C4-2B (cell line): Measurements from ENCODE around the gene PDE6G.

Source experiments
- ZFX ChIP-seq: fragments of 450-650 bp; IDR thresholded peaks from 2 replicates; pipeline ENCODE4 v1.6.1; 2017
- TF ChIP-seq, protein P1 (sequence below): fragments of 450-650 bp; conservative IDR thresholded peaks from 2 replicates; pipeline ENCODE4 v1.5.1; 2017; ENCODE audit warnings: mild to moderate bottlenecking

DNA sequence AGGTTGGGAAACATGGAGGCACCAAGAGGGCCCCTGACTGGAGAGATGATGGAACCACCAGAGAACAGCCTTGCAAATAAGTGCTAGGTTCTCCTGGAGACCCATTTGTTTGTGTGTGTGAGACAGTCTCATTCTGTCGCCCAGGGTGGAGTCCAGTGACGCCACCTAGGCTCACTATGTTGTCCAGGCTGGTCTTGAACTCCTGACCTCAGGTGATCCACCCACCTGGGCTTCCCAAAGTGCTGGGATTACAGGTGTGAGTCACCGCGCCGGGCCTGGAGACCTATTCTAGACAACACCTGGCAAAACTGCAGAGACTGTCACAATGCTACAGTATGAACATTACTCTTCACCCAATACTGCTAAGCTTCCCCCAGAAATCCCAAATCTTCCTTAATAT, 20.9 kb downstream of the PDE6G start:
- TF ChIP-seq, protein P1, sequence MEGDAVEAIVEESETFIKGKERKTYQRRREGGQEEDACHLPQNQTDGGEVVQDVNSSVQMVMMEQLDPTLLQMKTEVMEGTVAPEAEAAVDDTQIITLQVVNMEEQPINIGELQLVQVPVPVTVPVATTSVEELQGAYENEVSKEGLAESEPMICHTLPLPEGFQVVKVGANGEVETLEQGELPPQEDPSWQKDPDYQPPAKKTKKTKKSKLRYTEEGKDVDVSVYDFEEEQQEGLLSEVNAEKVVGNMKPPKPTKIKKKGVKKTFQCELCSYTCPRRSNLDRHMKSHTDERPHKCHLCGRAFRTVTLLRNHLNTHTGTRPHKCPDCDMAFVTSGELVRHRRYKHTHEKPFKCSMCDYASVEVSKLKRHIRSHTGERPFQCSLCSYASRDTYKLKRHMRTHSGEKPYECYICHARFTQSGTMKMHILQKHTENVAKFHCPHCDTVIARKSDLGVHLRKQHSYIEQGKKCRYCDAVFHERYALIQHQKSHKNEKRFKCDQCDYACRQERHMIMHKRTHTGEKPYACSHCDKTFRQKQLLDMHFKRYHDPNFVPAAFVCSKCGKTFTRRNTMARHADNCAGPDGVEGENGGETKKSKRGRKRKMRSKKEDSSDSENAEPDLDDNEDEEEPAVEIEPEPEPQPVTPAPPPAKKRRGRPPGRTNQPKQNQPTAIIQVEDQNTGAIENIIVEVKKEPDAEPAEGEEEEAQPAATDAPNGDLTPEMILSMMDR: no peak
- no peak for TF ChIP-seq ZFX
